GM18505 (cell line): ENCODE results near the gene SP9.

ENCODE experiments used
- ATAC-seq: cut with Tn5 transposase; IDR thresholded peaks from one replicate; pipeline ENCODE4 v1.9.1; 2021; ENCODE audit not compliant: unreplicated experiment
- POLR2A ChIP-seq: IDR thresholded peaks from 4 replicates; pipeline ENCODE4 v1.6.1; 2011; ENCODE audit warnings: borderline replicate concordance; ENCODE audit not compliant: insufficient read depth, insufficient read length; ENCODE audit errors: extremely low read depth

Gene SP9

GRCh38 chr2:174328961-174329715, 5.6 kb upstream of the SP9 start:
- TF ChIP-seq POLR2A = no peak
- ATAC-seq = no peak

DNA sequence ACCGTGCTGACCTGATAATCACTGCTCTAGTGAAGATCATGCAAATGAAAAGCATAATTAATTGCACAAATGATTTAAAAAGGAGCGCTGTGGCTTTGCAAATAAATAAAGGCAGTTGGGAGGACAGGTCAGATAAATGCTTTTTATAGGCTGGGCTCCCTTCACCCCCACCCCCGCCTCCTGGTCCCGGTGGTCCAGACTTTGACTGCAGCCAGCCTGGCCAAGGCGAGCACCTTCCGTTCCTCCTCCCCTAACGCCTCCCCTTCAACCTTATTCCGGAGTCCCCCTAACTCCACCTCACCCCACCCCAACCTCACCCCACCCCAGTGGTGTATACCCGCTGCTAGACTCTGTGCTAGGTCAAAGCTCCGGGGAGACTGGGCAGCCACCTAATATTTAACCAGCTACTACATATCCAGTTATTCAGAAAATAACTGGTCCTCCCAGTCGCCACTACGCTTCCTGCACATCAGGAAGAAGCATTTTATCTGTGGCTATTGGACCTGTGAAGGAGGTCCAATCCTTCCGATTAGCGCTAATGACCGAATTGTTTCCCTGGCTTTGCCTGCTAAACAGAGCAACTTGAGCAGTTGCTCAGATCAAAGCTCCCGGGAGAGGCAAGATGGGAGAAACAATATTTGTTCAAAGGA, 3.7 kb upstream of the SP9 start:
- no peak for ATAC-seq
- no peak for TF ChIP-seq POLR2A

- no peak for TF ChIP-seq POLR2A
- ATAC-seq = no peak
These were observed 3.0 kb upstream of the SP9 start for GRCh38 chr2:174331595-174332216.

DNA sequence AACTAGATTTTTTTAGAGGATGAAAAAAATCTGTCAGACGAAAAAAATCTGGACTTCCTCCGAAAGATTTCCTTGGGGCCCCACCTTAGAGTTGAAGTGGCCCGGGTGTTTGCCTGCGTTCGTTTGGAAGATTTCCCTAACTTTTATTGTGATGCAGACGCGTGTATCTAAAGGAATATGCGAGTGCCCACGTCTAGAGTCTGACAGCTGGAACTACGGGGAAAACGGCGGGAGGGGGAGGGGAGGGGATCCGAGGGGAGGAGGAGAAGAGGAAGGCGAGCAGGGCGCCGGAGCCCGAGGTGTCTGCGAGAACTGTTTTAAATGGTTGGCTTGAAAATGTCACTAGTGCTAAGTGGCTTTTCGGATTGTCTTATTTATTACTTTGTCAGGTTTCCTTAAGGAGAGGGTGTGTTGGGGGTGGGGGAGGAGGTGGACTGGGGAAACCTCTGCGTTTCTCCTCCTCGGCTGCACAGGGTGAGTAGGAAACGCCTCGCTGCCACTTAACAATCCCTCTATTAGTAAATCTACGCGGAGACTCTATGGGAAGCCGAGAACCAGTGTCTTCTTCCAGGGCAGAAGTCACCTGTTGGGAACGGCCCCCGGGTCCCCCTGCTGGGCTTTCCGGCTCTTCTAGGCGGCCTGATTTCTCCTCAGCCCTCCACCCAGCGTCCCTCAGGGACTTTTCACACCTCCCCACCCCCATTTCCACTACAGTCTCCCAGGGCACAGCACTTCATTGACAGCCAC, 2.4 kb upstream of the SP9 start:
- no peak for ATAC-seq
- no peak for TF ChIP-seq POLR2A

DNA sequence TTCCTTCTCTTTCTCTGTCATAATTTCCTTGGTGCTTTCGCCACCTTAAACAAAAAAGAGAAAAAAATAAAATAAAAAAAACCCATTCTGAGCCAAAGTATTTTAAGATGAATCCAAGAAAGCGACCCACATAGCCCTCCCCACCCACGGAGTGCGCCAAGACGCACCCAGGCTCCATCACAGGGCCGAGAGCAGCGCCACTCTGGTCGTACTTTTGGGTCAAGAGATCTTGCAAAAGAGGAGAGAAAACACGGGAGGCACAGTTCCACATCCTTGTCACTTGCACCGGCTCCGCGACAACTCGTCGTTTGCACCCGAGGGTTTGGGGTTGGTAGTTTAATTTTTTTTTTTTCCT, 1.8 kb upstream of the SP9 start:
- ATAC-seq = no peak

DNA sequence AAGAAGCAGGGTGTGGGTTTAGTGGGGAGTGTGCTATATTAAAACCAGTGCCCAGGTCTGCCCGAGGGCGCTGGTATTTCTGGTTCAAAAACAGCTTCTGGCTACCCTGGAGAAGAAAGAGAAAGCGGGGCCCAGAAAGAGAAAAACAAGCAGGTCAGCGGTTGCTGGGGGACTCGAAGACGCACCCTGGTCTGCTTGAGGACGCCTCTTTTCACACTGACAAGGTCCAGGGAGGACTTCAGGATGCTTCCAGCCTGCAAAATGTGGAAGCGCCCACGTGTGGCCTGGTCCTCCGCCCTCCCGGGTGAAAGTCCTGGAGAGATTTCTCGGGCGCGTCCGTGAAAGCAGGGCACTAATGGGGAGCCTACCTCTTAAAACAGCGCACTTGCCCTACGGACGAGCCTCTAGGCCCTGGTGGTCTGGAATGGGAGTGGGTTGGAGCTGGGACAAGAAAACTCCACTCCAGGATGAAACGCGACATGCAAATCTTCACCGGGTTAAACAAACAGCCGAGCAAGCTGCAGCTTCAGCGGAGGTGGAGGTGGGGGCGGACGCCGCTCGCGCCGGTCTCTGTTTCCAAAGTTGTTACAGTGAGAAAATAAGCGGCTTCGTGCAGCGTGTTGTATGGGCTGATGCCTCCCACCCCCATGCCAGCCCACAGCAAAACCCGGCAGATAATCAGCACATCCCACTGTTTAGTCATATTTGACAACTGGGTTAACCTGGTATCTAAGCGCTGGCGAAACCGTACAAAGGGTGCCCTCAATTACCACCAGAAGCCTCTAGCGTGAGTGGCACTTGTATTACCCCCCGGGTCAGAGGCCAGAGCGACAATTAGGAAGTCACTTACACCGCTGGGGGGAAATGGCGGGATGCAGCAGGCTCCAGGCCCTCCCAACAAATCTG, 1.1 kb upstream of the SP9 start:
- TF ChIP-seq POLR2A = no peak
- no peak for ATAC-seq

More for the DNA sequence above, 1.8 kb upstream of the SP9 start:
- no peak for TF ChIP-seq POLR2A

- no peak for TF ChIP-seq POLR2A
- ATAC-seq = no peak
These were observed 457 bp upstream of the SP9 start for GRCh38 chr2:174334278-174334715.

- TF ChIP-seq POLR2A = no peak
- no peak for ATAC-seq
These were observed 667 bp downstream of the SP9 start for GRCh38 chr2:174335254-174335987.

DNA sequence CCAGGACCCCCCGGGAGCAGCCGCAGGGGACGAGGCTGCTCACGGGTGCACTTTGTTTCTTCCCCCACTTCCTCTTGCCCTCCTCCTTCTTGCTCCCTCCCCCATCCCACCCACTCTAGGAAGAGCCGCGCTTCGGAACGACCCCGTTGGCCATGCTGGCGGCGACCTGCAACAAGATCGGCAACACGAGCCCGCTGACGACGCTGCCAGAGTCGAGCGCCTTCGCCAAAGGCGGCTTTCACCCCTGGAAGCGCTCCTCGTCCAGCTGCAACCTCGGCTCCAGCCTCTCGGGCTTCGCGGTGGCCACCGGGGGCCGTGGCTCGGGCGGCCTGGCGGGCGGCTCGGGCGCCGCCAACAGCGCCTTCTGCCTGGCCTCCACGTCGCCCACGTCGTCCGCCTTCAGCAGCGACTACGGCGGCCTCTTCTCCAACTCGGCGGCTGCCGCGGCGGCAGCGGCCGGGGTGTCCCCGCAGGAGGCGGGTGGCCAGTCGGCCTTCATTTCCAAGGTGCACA, 1.3 kb downstream of the SP9 start:
- no peak for TF ChIP-seq POLR2A
- no peak for ATAC-seq

GRCh38 chr2:174336501-174337336, 2.0 kb downstream of the SP9 start:
- ATAC-seq = peak; percentile 41

More at GRCh38 chr2:174336501-174337336, 2.0 kb downstream of the SP9 start:
- no peak for TF ChIP-seq POLR2A
